HG02884 (cell line): ENCODE measurements around the gene KIFC3.
"Not testable (repeated sequence)": the region's sequence is repeated elsewhere in the genome, so short reads cannot be mapped to it uniquely, and the experiment has no call there.

Experiments used
- ATAC-seq: cut with Tn5 transposase; IDR thresholded peaks from one replicate; pipeline ENCODE4 v1.9.1; 2021; ENCODE audit warnings: mild to moderate bottlenecking, moderate library complexity; ENCODE audit not compliant: unreplicated experiment

KIFC3 gene

DNA sequence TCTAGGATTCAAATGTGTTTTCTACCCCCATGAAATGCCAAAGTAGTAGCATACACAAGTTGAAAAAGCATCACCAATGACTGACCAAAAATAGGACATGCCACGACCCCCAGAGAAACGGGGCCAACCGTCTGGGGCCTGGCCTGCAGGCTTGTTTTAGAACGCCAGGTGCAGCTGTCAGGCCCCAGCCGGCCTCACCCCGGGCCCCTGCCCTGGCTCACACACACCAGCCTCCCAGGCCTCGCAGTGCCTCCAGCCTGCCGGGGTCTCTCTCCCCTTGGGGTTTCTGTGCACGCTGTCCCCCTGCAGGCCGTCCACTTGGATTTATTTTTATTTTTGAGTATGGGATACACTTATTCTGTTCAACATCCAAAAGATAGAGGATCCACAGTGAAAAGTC, 58.8 kb downstream of the KIFC3 start:
- no peak for ATAC-seq

- ATAC-seq: no peak
These were observed 59.7 kb downstream of the KIFC3 start for GRCh38 chr16:57742543-57742942.

- ATAC-seq: no peak
These were observed 60.6 kb downstream of the KIFC3 start for GRCh38 chr16:57741660-57742191.

GRCh38 chr16:57740423-57741071, 61.7 kb downstream of the KIFC3 start:
- no peak for ATAC-seq

DNA sequence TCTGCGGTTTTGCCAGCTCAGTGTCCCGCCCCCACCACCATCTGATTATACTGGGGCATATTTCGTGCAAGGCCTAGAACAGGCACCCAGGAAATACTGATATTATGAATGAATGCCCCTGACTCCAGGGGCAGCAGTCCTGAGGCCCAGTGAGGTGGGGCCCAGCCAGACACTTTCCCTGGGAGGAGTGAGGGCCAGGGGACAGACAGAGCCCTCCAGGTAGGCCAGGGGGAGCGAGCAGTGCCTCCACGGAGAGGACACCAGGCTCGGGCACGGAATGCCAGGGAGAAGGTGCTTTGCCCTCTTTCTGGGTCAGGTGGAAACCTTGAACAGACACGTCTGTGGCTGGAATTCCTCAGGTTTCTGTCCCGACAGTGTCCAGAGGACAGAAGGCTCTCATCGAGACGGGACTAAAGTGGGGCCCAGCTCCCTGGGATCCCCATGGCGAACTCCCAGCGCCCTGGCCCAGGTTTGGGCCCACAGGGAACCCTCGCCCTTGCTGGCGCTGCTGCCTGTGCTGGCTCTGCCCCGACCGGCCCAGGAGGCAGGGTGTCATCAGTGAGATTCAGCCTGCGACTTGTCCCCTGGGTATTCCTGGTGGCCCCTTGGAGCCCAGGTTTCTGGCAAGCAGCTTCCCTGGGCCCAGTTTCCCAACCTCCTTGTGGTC, 62.4 kb downstream of the KIFC3 start:
- ATAC-seq: no peak

- no peak for ATAC-seq
These were observed 63.4 kb downstream of the KIFC3 start for GRCh38 chr16:57738844-57739243.

DNA sequence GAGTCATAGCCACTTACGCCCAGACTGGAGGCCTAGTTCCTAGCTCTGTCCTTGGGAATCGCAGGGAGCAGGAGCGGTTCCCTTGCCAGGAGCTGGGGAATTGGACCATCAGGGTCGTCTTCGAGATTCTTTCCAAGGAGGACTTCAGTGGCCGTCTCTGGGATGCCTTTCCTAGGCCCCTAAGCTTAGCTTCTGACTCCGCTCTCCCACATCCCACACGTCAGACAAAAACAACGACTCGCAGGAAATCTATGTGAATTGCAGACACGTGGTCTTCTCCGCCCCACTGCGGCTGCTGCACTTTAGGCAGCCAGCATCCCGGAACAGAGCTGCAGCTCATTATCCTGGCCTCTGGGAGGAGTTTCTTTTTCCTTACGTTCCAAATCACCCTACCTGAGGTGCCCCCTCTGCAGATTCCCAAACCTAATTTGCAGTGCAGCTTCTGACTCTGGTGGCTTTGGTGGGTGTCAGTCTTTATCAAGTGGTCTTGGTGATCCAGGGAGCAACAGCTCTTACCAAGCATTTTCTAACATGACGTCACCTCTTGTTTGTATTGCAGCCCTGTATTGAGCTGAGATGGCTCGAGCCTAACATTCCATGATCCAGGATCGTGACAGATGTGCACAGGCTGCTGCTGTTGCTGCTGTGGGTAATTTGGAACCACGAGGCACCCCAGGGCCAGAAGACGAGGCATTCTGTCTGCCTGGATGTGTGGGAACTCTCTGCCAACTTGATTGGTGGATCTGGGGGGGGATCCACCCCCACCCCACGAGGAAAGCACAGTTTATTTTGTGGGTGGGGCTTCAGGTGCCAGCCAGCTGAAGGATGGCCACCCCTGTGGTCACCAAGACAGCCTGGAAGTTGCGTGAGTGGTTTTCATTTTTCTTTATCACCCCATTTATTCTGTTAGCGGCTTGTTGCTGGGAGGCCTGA, 65.6 kb downstream of the KIFC3 start:
- no peak for ATAC-seq

DNA sequence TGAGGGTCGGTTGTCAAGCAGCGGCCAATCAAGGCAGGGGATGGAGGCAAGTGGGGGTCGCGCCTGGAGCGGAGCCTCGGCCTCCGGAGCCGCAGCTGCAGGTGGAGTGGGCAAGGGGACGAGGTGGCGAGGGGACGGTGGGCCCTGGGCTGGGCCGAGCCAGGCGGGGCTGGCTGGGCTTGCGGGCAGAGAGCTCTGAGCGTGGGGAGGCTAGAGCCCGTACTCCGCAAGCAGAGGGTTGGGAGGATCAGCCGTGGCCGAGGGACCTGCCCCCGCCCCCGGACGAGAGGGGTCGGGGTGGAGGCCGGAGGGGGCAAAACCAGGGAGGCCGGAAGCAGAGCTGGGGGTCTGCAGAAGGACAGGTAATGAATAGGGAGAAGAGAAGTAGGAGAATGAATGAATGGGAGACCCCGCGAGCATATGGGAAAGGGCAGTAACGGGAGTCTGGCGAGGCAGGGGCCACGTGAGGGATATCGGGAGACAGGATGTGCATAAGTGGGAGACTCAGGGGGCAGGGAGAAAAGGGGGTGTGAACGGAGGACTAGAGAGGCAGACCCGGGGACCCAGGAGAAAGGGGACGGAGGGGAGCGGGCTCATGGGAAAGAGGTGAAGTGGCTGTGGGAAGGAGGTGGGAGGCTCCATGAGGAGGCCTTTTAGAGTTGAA, 66.4 kb downstream of the KIFC3 start, which contains the start of gene KATNB1:
TSS of gene KATNB1 (plus strand) at position 16 of the 664 bp plus-strand sequence. CDS start 1,474 bp downstream, outside the sequence.
- ATAC-seq: peak; percentile 16

GRCh38 chr16:57734925-57735754, 67.2 kb downstream of the KIFC3 start:
- peak; percentile 79 for ATAC-seq

DNA sequence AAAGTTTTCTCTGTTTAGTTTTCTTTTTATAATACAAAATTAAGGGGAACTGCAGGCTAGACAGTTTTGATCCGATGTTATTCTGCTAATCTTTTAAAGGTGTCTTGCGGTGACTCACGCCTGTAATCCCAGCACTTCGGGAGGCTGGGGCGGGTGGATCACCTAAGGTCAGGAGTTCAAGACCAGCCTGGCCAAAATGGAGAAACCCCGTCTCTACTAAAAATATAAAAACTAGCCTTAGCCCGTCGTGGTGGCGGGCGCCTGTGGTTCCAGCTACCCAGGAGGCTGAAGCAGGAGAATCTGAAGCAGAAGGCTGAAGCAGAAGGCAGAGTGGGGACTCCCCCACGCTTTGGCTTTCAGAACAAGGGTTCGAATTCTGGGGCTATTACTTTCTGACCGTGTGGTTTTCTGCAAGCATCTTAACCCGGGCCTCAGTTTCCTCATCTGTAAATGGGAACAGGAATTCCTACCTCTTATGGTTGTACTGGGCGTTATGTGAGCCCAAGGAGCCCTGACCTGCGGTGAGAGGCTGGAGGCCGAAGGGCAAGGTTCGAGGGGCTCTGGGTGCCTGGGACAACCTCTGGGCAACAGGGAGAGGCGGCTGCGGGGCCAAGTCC, 67.9 kb downstream of the KIFC3 start:
- no peak for ATAC-seq

GRCh38 chr16:57732714-57733113, 69.6 kb downstream of the KIFC3 start:
- ATAC-seq: no peak

- ATAC-seq: no peak
These were observed 70.3 kb downstream of the KIFC3 start for GRCh38 chr16:57732037-57732436.

GRCh38 chr16:57730771-57731730, 71.2 kb downstream of the KIFC3 start:
- ATAC-seq: no peak

DNA sequence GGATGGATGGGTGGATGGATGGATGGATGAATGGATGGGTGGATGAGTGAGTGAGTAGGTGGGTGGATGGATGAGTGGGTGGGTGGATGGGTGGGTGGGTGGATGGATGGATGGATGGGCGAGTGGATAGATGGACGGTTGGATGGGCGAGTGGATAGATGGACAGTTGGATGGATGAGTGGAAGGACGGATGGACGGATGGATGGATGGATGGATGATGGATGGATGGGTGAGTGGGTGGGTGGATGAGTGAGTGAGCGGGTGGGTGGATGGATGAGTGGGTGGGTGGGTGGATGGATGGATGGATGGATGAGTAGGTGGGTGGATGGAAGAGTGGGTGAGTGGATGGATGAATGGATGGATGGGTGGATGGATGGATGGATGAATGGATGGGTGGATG, 72.4 kb downstream of the KIFC3 start:
- ATAC-seq: not testable (repeated sequence)

- ATAC-seq: no peak
These were observed 73.2 kb downstream of the KIFC3 start for GRCh38 chr16:57729182-57729484.

DNA sequence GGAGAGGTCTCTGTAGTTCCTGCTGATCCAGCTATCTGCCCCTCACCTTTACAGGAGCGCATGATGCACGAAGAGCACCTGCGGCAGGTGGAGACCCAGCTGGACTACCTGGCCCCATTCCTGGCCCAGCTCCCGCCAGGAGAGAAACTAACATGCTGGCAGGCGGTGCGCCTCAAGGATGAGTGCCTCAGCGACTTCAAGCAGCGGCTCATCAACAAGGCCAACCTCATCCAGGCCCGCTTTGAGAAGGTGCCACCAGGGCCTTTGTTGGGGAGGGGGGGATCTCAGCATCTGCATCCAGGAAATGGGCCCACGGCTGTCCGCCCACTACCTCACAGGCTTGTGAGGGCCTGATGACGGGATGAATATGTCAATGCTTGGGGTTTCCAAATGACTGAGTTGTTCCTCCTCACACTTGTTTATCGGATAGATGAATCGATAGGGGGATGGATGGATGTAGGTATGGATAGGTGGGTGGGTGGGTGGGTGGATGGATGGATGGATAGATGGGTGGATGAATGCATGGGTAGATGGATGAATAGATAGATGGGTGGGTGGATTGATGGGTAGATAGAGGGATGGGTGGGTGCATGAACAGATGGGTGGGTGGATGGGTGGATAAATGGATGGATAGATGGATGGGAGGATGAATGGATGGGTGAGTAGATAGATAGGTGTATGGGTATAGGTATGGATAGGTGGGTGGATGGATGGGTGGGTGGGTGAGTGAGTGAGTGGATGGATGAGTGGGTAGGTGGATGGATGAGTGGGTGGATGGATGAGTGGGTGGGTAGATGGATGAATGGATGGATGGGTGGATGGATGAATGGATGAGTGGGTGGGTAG, 73.7 kb downstream of the KIFC3 start:
- no peak for ATAC-seq

DNA sequence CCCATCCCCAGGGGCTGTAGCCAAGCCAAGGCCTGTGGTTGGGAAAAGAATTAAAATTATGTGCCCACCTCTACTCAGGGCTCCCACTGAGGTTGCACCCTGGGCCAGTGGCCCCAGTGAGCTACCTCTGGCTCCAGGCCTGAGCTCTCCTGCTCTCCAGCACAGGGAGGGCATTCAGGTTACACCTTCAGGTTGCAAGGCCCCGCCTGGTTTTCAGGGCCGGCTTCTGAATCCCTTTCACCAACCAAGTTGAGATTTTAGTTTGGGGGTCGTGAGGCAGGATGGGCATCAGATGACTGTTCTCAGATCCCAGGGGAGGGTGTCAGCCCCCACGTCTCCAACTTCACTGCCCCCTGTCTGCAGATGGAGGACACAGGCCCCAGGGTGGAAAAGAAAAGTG, 74.7 kb downstream of the KIFC3 start:
- no peak for ATAC-seq
